ENCODE data around the gene TMEM198. TPM values are rescaled to one million over a fixed set of nuclear protein-coding genes. Genes with fewer than 3 reads are reported as not detected.

Gene TMEM198
- total and polyA plus RNA-seq, 2 of the 4 experiments (the other 2 are of a cell fraction), result 0.18 to 2.2 TPM

DNA sequence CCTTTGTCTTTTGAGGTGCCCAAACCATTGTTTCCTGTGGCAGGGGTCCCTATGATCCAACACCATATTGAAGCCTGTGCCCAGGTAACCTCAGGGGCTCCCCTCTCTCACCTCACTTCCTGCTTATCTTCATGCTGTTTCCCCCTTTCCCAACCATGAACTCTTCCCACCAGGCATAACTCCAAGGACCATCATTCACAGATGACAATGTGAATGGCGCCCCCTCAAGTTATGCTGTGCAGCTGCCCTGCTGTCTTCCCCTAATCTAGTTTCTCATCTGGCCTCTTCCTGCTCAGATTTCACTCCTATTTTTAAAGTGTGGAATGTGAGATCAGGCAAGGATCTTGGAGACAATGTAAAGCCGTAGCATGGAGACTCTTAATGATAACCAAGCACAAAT lies 43.7 kb upstream of the TMEM198 start:
- intact Hi-C loops (cut with micrococcal nuclease) (no loop called here), in situ Hi-C loops (cut with MboI; ENCODE audit: low sequenced_read_pairs) (no loop called here), dilution Hi-C loops (cut with HindIII; ENCODE audit: low sequenced_read_pairs, unreplicated experiment) (no loop called here)
- peaks cover 12% of the 10 kb centered on the region for H3K9me1 ChIP-seq (ENCODE audit: insufficient read depth, low read length)
- no peak overlapping the region for H3K27ac ChIP-seq (ENCODE audit: insufficient read depth, low read length)
- H3K56ac ChIP-seq (ENCODE audit: extremely low read depth, insufficient read depth, low read length), result no peak overlapping the region
- H4K91ac ChIP-seq (ENCODE audit: insufficient read depth, low read depth, low read length), result no peak overlapping the region
- H3K4ac ChIP-seq (ENCODE audit: low read depth, low read length), result no peak overlapping the region
- H2AK9ac ChIP-seq (replicated peaks; ENCODE audit: low read depth, low read length, poor library complexity), result no peak overlapping the region
- H3K14ac ChIP-seq (replicated peaks; ENCODE audit: low read depth, low read length), result no peak overlapping the region; the same call in 1 of the 2 replicates
- no peak overlapping the region for H2BK20ac ChIP-seq (ENCODE audit: low read depth, low read length)
- peak overlapping the region in 1 of 2 experiments; percentile 75; a peak in 1 of 4 replicates for H4K8ac ChIP-seq (ENCODE audit: low read depth in 2 of 2, low read length in 2 of 2)
- peaks cover 18 to 32% of the 10 kb centered on the region in 2 experiments for H3K79me1 ChIP-seq (ENCODE audit: low read depth in 1 of 2, low read length in 2 of 2)
- peak overlapping the region; percentile 75 for H3K4me2 ChIP-seq (ENCODE audit: low read depth, low read length)
- BruUV-seq (replicated peaks), result no TSS peak
- POLR2A ChIA-PET (ENCODE audit: unreplicated experiment), result no interaction called here
- DNase-seq (peak; percentile 50), ATAC-seq (ENCODE audit: low read depth) (no peak)
- H4K20me1 ChIP-seq (ENCODE audit: insufficient read depth, low read length), result no peaks in the 10 kb centered on the region
- H3K23ac ChIP-seq (ENCODE audit: low read depth, low read length), result 0 out of 2 replicates have a peak overlapping the region, but pooled peaks have one; percentile 13
- peaks cover 25% of the 10 kb centered on the region for H3K36me3 ChIP-seq (ENCODE audit: control insufficient read depth, insufficient read depth, low read length)
- H3K9me3 ChIP-seq (ENCODE audit: control insufficient read depth, insufficient read depth, low read length), result no peaks in the 10 kb centered on the region
- CTCF ChIA-PET, result interaction anchor here (4.1 kb wide), 1 partner anchor 9 kb away, joined by 28 read pairs; no protein-coding TSS in a partner anchor
- H4K5ac ChIP-seq (ENCODE audit: low read depth, low read length), result no peak overlapping the region
- no peak overlapping the region for H3K9ac ChIP-seq (ENCODE audit: low read depth, low read length)
- H3K18ac ChIP-seq (ENCODE audit: low read depth, low read length), result no peak overlapping the region
- peaks cover 15% of the 10 kb centered on the region for H3K4me1 ChIP-seq (ENCODE audit: control insufficient read depth, insufficient read depth, low read length)
- peak overlapping the region; percentile 89 for H2BK5ac ChIP-seq (ENCODE audit: low read depth, low read length, poor library complexity, severe bottlenecking)
- TF ChIP-seq RCOR1 (IDR thresholded peaks at IDR 0.05; ENCODE audit: insufficient replicate concordance, low read length) (no peak), RAD21 (IDR thresholded peaks at IDR 0.05; ENCODE audit: low read length) (peak; percentile 28; the same call in 1 of the 2 replicates), CEBPB (IDR thresholded peaks at IDR 0.05; ENCODE audit: low read depth, low read length) (no peak), MAFK (IDR thresholded peaks at IDR 0.05; ENCODE audit: low read depth, low read length) (no peak), RFX5 (IDR thresholded peaks at IDR 0.05; ENCODE audit: low read depth, low read length) (no peak)
- TF ChIP-seq, protein P1, sequence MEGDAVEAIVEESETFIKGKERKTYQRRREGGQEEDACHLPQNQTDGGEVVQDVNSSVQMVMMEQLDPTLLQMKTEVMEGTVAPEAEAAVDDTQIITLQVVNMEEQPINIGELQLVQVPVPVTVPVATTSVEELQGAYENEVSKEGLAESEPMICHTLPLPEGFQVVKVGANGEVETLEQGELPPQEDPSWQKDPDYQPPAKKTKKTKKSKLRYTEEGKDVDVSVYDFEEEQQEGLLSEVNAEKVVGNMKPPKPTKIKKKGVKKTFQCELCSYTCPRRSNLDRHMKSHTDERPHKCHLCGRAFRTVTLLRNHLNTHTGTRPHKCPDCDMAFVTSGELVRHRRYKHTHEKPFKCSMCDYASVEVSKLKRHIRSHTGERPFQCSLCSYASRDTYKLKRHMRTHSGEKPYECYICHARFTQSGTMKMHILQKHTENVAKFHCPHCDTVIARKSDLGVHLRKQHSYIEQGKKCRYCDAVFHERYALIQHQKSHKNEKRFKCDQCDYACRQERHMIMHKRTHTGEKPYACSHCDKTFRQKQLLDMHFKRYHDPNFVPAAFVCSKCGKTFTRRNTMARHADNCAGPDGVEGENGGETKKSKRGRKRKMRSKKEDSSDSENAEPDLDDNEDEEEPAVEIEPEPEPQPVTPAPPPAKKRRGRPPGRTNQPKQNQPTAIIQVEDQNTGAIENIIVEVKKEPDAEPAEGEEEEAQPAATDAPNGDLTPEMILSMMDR (conservative IDR thresholded peaks at IDR 0.05; ENCODE audit: low read depth, low read length), result peak; percentile 44
- no peak overlapping the region for H2BK15ac ChIP-seq (ENCODE audit: low read depth, low read length)
- peak overlapping the region; percentile 40; the same call in 1 of the 2 replicates for H2AK5ac ChIP-seq (ENCODE audit: low read depth, low read length)
- WGBS, 2 experiments (ENCODE audit: extremely low coverage in 2 of 2, insufficient read length in 1 of 2), result no CpG with 5 or more reads among the region's 2 CpGs
- no peak overlapping the region for H2BK120ac ChIP-seq (ENCODE audit: low read depth, low read length)
- H3K27me3 ChIP-seq (ENCODE audit: control insufficient read depth, insufficient read depth, low read length), result no peaks in the 10 kb centered on the region; the same call in 1 of the 2 replicates
- no peak overlapping the region for H2AFZ ChIP-seq (replicated peaks; ENCODE audit: low read length, poor library complexity)
- H3K4me3 ChIP-seq (ENCODE audit: insufficient read depth, low read depth, low read length), result no peak overlapping the region

All from IMR-90 (cell line).